GM19395 (cell line): ENCODE measurements around the gene NPAT.
"Not testable (repeated sequence)": the region's sequence is repeated elsewhere in the genome, so short reads cannot be mapped to it uniquely, and the experiment has no call there.

Experiments
- ATAC-seq: cut with Tn5 transposase; IDR thresholded peaks from one replicate; pipeline ENCODE4 v1.9.1; 2021; ENCODE audit warnings: mild to moderate bottlenecking, moderate library complexity; ENCODE audit not compliant: unreplicated experiment

NPAT gene

DNA sequence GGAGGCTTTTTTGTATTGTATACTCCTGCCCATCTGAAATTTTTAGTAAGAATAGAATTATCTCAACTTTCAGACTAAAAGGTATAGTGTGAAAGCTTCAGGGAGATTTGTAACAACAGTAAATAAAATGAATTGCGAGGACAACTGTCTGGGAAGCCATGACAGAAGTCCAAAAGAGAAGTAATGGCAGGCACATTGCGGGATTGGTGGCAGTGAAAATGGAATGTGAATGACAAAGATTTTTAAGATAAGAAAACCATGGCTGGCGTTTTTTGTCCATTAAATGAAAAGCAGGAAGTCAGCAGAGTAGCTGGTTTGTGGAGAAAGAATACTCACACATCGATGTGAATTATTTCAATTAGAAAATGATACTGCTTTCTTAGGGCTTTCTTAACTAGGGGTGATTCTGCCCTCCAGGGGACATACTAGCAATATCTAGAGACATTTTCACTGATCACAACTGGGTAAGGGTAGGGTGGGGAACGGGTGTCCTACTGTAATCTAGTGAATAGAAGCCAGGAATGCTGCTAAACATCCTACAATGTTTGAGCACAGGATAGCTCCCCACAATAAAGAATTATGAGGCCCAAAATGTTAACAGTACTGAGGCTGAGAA, 1.6 kb downstream of the NPAT start:
- no peak for ATAC-seq

GRCh38 chr11:108218912-108219783, 3.3 kb downstream of the NPAT start:
- no peak for ATAC-seq

- ATAC-seq = no peak
These were observed 4.0 kb downstream of the NPAT start for GRCh38 chr11:108218455-108218854.

DNA sequence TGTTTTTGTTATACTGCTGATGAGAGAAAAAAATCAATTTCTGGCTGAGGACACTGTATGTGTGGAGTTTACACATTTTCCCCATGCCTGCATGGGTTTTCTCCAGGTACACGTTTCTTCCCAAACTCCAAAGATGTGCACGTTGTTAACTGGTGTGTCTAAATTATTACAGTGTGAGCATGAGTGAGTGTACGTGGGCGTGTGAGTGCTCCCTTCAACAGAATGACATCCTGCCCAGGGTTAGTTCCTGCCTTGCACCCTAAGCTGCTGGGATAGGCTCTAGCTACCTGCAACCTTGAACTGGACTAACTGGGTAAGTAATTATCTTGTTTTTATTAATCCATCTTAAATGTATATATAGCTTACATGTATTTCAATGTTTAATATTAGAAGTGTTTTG, 5.5 kb downstream of the NPAT start:
- ATAC-seq = no peak

DNA sequence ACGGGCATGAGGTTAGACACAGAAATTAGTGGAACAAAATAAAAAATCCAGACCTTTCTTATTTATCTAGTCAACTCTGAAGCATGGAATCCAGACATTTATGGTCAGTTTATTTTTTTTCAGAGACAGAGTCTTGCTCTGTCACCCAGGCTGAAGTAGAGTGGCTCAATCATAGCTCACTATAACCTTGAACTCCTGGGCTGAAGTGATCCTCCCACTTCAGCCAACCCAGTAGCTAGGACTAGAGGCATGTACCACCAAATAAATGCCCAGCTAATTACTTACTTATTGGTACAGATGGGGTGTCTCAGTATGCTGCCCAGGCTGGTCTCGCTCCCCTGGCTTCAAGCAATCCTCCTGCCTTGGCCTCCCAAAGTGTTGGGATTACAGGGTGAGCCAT, 8.7 kb downstream of the NPAT start:
- ATAC-seq = no peak

DNA sequence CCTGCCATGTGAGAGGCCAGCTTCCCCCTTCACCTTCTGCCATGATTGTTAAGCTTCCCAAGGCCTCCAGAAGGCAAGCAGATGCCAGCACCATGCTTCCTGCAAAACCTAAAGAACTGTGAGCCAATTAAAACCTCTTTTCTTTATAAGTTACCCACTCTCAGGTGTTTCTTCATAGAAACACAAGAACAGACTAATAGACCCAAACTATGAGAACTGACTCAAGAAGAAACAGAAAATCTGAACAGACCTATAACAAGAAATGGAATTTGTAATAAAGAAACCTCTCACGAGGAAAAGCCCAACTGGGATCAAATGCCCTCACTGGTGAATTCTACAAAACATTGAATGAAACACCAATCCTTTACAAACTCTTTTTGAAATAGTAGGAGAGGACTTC, 12.0 kb downstream of the NPAT start:
- no peak for ATAC-seq

- ATAC-seq = no peak
These were observed 14.8 kb downstream of the NPAT start for GRCh38 chr11:108207683-108208060.

DNA sequence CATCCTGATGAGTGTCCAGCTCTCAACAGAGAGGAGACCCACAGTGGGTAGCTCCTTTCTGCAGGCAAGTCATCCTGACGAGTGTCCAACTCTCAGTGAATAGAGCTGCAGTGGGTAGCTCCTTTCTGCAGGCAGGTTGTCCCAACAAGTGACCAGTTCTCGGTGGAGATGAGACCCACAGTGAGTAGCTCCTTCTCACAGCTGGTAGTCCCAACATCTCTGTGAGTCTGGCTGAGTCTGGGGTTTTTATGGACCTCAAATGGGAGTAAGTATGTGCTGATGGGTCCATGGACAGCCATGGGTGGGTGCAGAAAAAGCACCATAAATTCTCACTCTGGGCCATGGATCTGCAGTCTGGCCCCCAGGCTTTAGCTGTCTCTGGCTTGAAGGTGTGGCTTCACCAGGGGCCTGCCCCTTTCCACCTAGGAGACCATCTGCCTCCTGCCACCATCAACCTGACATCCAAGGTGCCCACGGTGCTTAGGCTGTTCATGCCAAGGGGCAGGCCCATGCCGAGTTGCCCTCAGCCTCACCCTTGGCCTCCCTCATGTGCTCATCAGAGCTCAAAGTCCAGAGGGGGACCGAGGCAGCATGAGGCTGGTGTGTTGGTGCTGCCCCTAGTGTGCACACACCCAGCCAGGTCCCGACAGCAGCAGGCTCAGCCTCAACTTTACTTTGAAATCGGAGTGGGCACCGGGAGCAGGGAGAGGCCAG, 15.3 kb downstream of the NPAT start:
- ATAC-seq = no peak

DNA sequence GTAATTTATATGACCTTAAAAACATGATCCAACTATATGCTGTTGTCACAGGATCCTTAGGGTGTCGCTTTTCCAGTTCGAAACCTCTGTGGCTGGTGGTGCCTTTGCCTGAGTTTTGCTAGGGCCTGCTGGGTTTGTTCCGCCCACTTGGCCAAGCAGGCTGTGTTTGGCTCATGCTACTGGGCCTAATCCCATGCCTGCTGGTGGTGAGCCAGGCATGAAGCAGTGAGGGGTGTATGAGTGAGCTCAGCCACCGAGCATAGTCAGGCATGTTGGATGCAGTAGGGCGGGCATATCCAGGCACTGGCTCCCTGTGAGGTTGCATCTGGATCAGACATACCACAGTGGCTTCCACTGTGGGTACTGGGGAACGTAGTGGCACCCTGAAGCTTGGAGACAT, 16.3 kb downstream of the NPAT start:
- no peak for ATAC-seq

- no peak for ATAC-seq
These were observed 17.4 kb downstream of the NPAT start for GRCh38 chr11:108204929-108205499.

GRCh38 chr11:108204376-108204775, 18.1 kb downstream of the NPAT start:
- ATAC-seq = no peak

DNA sequence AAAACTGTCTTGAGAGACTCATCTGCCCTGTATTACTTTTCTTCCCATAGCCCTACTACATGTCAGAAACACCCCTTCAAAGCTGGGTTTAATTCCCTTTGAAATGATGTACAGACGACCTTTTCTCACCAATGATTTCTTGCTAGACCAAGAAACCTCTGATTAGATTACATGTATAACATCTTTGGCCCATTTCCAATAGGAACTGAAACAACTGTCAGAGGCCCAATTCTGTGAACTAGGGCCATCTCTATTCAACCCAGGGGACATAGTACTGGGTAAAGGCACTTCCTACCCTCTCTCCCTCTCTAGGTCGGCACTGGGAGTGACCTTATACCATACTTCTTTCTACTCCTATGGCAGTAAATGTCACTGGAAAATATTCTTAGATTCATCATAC, 19.4 kb downstream of the NPAT start:
- no peak for ATAC-seq

DNA sequence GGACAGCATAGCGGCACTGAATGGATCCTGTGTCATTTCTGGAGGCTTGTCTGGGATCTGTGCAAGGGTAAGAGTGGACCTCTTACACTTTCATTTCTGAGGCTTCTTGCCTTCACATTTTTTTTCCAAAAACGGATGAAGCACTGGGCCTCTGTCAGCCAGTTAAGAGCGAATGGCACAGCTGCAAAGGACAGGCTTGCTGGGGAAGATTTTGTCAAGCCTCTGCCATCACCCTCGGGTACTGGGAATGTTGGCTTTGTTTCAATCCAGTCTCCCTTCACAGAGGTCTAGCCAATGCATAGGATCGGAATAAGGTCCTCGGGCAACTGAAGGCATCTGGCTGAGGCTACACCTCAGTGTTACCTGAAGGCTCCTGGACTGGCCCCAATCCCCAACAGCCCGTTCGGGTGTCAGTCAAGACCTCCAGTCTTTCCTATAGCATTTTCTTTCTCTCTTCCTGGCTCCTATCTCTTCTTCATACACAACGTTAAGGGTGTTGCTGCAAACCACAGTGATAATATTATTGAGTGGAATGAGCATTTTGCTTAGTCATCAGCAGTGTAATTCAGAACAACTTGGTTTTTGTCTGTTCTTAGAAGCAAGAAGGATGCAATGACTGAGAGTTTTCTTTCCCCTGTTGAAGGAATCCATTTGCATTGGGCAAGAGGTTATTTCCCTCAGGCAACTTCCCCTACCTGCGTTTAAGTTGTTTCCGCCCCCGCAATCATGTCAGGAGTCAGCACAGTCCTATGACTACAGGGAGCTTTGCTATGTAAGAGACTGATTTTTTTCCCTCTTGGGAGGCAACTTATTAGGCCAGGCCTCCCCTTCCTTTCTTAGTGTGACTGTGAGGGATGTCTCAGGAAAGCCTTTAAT, 22.8 kb downstream of the NPAT start:
- ATAC-seq = peak; percentile 78

GRCh38 chr11:108198833-108199232, 23.6 kb downstream of the NPAT start:
- ATAC-seq = no peak

- ATAC-seq = peak; percentile 52
These were observed 25.1 kb downstream of the NPAT start for GRCh38 chr11:108197351-108197750.

- ATAC-seq = peak; percentile 43
These were observed 25.5 kb downstream of the NPAT start for GRCh38 chr11:108196901-108197300.

GRCh38 chr11:108193725-108194124, 28.7 kb downstream of the NPAT start:
- ATAC-seq = no peak

- no peak for ATAC-seq
These were observed 44.9 kb downstream of the NPAT start for GRCh38 chr11:108177570-108177969.

DNA sequence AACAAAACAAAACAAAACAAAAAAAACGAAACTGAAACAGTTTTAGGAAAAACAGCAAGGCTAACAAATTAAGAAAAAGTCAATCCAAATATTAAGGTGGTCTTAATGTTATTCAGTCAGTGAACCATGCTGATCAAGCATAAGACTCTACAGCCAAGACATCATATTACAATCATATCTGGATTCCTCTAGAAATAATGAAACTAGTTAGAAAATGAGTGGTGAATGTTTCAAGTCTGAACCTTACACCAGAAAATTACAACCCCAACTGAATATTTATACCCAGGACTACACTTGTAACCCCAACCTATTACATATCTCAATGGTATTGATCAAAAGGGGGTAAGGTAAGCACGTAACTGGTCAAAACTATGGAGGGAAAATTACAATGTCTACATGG, 52.3 kb downstream of the NPAT start:
- ATAC-seq = no peak

DNA sequence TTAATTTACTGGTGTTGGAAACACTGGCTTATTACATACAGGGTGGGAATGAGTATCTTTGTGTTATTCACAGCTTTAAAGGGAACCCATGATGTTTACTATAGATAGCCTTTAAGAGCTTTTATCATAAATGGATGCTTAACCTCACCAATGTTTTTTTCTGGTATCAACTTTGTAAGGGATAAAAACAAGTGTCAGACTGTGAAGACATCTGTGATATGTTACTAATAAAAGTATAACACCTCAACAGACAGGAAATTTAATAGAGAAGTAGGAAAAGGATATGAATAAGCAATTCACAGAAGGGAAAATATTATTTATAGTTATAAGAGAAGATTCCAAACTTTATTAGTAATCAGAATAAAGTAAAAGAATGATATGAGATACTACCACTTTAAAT, 54.8 kb downstream of the NPAT start:
- ATAC-seq = no peak

DNA sequence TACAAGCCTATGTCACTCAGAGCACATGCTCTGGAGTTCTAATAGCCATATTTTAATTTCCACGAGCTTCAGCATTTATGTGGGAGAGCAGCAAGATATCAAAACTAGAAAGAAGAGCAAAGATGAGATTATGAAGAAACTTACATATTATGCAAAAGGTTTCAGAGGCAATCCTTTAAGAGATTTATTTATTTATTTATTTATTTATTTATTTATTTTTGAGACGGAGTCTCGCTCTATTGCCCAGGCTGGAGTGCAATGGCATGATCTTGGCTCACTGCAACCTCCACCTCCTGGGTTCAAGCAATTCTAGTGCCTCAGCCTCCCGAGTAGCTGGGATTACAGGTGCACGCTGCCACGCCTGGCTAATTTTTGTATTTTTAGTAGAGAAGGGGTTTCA, 59.6 kb downstream of the NPAT start:
- ATAC-seq = not testable (repeated sequence)
